Kidney glomerular epithelial cell (primary cell): ENCODE measurements around the gene ACVR2B.

Experiments used
- DNase-seq: peaks from one replicate; lab custom pipeline; 2025; lab: John Stamatoyannopoulos, UW

The ACVR2B gene

DNA sequence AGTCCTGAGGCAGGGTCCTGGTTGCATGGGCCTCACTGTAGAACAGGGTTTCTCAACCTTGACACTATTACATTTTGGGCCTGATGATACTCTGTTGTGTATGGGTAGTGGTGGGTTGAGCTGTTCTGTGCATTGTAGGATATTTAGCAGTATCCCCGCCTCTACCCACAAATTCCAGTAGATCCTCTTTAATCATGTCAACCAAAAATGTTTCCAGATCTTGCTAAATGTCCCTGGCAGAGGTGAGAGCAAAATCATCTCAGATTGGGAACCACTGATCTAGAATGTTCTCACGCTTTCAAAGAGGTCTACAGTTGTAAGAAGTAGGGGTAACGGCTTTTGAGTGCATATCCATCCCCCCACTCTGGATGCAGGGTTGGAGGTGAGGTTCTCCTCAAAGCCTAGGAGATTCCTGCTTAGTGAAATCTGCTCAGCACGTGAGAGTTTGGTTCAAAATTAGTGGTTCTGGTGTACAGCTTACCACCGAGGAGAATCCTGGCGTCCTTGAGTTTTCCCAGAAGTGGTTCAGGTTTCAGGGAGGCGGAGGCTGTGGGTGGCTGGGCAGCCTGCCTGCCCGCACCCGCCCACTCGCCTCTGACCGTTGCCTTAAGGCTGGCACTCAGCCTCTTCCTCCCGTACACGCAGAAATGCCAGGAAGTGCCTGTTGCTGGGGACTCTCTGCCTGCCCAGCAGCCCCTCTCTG is 5.3 kb downstream of the ACVR2B start:
- DNase-seq: peak; percentile 42

- DNase-seq: no peak
Observed at GRCh38 chr3:38459499-38460048, 5.9 kb downstream of the ACVR2B start.

GRCh38 chr3:38460377-38461270 is 6.9 kb downstream of the ACVR2B start:
- no peak for DNase-seq

GRCh38 chr3:38465588-38466154 is 12.0 kb downstream of the ACVR2B start:
- DNase-seq: no peak

DNA sequence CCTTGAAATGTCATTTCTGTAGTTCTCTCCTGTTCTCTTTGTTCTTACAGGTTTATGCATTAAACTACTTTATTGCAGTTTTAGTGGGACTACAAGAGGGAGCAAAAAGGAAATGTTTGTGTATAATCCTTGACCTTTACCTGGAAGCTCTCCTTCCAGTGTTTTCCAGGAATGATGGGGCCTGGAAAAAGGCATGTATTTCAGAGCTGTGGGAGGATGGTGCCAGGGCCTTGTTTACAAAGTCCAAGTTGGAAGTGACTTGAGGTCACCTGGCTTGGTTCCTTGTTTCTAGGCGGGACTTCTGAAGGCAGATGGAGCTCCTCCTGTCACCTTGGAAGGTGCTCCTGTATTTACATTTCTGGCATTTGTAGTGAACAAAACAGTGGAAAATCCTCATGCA is 15.1 kb downstream of the ACVR2B start:
- no peak for DNase-seq

GRCh38 chr3:38469852-38470251 is 16.2 kb downstream of the ACVR2B start:
- no peak for DNase-seq

DNA sequence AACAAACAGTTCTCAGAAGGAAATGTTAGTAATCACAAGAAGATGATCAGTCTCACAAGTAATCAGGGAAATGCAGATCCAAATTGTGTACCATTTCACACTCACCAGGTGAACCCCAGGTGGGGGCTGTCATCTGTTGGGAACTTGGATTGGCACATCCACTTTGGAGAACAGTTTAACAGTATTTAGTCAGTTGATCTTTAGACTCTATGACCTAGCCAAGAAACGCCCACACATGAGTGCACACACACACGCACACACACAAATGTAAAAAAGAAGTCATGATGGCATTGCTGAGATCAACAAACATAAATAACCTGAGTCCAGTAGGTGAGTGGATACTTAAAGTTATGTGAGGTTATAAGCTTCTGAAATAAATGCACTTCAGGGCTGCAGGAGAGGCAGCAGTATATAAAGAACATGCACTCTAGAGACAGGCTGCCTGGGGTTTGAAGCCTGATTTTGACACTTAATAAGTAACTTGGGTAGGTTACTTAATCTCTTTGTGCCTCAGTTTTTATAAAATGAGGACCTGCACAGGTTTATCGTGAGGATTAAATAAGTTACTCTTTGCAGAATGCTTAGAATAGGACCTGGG is 17.7 kb downstream of the ACVR2B start:
- no peak for DNase-seq

DNA sequence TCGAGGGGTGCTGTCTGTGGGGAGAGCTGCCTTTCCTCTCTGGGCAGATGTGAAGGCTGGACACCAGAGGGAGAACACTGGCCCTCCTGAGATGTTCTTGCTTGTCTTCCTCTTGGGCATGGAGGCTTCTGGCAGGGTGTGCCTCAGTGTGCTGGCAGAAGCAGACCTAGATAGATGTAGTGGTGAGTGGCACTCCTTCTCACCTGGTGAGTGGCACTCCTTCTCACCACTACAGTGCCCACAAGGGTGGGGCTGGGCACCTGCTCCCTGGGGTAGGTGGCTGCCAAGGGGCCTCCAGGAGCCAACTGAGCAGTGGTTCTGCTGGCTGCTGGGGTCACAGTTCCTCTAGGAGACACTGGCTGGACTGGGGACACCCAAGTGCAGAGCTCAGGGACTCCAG is 18.7 kb downstream of the ACVR2B start:
- no peak for DNase-seq

- no peak for DNase-seq
Observed at GRCh38 chr3:38473229-38473628, 19.5 kb downstream of the ACVR2B start.

DNA sequence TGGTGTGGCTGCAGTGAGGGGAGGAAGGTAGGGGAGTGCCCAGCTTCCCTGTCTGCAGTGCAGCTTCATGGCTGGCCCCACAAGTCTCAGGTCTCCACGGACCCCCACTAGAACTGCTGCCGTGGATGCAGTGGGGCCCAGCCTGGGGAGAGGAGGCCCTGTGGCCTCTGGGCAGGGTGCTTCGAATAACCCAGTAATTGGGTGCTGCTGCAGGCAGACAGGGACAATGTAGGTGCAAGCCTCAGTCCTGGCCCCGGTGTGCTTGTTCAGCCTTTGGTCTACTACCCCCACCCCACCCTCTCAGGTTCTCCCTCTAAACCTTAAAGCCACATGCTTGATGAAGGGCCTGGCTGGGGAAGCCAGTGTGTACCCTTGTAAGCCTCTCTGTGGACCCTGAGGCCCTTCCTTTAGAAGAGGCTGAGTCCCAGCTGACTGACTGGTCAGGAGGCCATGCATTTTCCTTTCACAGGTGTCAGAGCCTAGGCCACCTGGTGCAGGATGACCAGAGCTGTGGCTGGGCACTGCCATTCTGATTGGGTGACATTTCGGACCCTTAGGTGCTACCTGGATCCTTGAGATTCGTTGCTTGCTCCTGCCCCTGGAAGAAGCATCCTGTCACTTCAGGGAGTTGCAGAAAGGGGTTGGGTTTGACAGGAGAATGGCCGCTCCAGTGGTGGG is 21.4 kb downstream of the ACVR2B start:
- DNase-seq: no peak

- no peak for DNase-seq
Observed at GRCh38 chr3:38475716-38476115, 22.0 kb downstream of the ACVR2B start.

DNA sequence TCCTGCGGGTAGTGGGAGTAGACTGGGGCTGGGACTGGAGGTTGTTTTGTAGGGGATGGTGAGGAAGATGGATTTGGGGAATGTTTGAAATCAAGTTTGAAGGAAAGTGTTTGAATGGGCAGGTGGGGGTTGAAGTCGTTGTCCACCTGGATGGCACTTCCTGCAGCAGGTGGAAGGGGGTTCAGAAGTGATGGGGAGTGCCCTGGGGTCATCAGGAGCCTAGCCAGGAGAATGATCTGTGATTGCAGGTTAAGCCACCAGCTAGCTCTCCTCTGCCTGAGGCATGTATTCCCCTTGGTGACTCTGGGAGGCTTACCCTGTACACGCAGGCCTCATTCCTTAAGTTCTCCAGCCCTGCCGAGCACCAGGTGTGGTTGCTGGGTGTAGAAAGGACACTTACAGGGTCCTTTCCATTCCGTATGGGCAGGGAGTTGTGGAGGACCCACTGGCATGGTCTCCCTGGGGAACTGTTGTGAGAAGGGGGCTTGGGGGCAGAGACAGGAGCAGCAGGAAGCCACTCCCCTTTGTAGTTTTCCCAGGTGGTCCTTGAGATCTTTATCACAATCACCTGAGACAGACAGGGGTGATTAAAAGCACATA is 22.6 kb downstream of the ACVR2B start:
- DNase-seq: no peak

DNA sequence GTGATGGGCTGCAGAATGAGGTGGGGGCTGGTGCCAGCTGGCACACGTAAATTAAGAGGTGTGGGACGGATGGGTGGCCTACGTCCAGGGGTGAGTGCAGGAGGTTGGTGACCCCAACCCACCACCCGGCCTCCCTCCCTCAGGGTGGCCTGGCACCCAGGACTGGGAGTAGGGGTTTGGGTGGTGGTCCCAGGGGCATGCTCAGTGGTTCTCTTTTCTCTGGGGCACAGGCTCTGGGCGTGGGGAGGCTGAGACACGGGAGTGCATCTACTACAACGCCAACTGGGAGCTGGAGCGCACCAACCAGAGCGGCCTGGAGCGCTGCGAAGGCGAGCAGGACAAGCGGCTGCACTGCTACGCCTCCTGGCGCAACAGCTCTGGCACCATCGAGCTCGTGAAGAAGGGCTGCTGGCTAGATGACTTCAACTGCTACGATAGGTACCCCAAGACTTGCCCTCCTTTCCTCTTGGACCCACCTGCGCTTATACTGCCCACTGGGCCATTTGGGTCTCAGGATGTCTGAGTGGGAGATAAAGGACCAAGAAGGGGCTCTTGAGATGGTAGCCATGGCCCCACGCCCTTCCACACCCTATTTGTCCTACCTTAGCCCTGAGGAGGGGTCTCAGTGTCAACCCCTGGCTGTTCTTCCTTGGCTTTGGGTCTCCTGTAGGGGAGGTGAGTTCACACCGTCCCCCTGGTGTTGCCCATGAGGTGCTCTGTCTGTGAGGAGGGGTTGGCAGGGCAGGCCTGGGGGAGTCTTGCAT is 23.5 kb downstream of the ACVR2B start:
- DNase-seq: no peak

- no peak for DNase-seq
Observed at GRCh38 chr3:38477839-38478450, 24.3 kb downstream of the ACVR2B start.

DNA sequence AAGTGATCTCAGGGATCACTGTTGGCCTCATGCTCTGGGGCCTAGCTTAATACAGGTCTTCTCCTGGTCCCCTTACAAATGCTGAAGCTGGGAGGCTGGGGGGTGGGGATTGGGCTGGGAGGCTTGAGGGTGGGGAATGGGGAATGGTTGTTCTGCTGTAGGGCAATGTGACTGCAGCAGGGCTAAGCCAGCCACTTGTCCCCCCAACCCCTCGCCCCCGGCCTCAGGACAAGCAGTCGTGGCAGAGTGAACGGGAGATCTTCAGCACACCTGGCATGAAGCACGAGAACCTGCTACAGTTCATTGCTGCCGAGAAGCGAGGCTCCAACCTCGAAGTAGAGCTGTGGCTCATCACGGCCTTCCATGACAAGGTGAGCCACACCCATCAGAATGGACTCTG is 25.2 kb downstream of the ACVR2B start:
- DNase-seq: no peak

- peak; percentile 70 for DNase-seq
Observed at GRCh38 chr3:38479431-38480092, 25.9 kb downstream of the ACVR2B start.

- DNase-seq: no peak
Observed at GRCh38 chr3:38480093-38480445, 26.4 kb downstream of the ACVR2B start.

DNA sequence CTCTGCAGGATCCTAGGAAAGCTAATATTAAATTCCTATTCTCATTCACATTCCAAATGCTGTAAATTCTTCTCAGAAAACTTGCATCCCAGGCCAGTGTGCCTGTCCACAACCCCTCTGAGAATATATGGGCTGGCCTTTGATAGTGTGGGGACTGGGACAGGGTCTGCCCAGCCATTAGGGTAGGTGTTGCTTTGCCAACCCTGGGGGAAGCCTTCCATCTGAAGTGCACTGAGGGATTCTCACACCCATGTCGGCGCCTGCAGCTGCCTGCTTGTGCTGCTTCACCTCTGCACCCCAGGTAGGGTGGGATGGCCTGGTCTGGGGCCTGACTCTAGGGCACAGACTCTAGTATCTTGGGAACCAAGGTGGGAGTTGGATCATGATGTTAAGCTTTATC is 27.2 kb downstream of the ACVR2B start:
- no peak for DNase-seq

- DNase-seq: no peak
Observed at GRCh38 chr3:38482951-38483350, 29.3 kb downstream of the ACVR2B start.

- DNase-seq: no peak
Observed at GRCh38 chr3:38487323-38487722, 33.6 kb downstream of the ACVR2B start.
